ENCODE data around the gene CDC42EP4.

CDC42EP4 gene

DNA sequence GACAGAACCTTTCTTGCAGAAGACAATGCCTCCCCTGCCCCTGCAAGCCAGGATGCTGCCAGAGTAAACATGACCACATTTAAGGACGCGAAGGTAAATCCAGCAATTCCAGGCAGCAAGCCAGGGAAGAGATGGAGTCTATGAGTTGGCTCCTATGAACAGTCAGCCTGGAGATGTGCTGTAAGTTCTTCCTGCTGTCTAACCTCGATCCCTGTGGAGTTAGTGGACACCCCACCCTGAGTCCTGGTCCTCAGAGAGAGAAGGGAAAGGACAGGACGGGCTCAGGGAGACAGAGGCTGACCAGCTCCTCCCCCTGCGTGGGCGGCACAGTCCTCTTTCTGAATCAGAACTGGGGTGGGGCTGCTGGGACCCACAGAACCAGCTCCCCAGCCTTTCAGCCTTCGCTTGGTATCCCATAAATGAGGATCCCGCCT, 24.9 kb downstream of the CDC42EP4 start:
- peaks cover 16% of the 10 kb centered on the region for H3K4me1 Mint-ChIP-seq (ENCODE audit: low read depth)
- H3K9me3 Mint-ChIP-seq = no peaks in the 10 kb centered on the region
- no peak overlapping the region for H3K4me3 Mint-ChIP-seq
- H3K27ac Mint-ChIP-seq = no peak overlapping the region
- no peaks in the 10 kb centered on the region for H3K36me3 Mint-ChIP-seq (ENCODE audit: low read depth)
- H3K27me3 Mint-ChIP-seq = no peaks in the 10 kb centered on the region

GRCh38 chr17:73285916-73286862, 25.6 kb downstream of the CDC42EP4 start:
- no peaks in the 10 kb centered on the region for H3K27me3 Mint-ChIP-seq
- no peaks in the 10 kb centered on the region for H3K9me3 Mint-ChIP-seq
- H3K27ac Mint-ChIP-seq = no peak overlapping the region
- H3K36me3 Mint-ChIP-seq (ENCODE audit: low read depth) = no peaks in the 10 kb centered on the region
- H3K4me1 Mint-ChIP-seq (ENCODE audit: low read depth) = peaks cover 10% of the 10 kb centered on the region
- no peak overlapping the region for H3K4me3 Mint-ChIP-seq

GRCh38 chr17:73285603-73285908, 26.2 kb downstream of the CDC42EP4 start:
- Mint-ChIP-seq H3K36me3 (ENCODE audit: low read depth) (no peaks in the 10 kb centered on the region), H3K9me3 (no peaks in the 10 kb centered on the region), H3K27ac (no peak overlapping the region), H3K4me3 (no peak overlapping the region), H3K4me1 (ENCODE audit: low read depth) (peaks cover 4% of the 10 kb centered on the region), H3K27me3 (no peaks in the 10 kb centered on the region)

DNA sequence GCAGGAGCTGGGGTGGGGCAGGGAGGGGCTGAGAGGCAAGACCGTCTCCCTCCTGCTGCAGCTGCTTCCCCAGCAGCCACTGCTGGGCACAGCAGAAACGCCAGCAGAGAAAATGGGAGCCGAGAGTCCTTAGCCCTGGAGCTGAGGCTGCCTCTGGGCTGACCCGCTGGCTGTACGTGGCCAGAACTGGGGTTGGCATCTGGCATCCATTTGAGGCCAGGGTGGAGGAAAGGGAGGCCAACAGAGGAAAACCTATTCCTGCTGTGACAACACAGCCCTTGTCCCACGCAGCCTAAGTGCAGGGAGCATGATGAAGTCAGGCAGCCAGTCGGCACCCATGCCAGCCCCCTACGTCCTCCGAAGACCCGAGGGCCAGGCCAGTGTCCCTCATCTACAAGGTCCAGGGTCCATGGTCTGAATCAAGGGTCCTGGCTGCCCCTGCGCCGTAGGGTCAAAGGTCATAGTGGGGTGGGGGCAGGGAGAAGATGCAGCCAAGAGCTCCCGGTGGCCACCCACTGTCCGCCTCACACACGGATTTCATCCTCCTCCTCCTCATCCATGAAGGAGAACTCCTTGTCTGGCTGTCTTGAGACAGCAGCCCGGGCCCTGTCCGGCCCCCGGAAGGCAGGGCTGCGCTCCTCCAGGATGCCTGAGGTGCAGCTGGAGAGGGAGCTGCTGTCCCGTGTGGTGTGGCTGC, 26.7 kb downstream of the CDC42EP4 start:
- no peaks in the 10 kb centered on the region for H3K4me1 Mint-ChIP-seq (ENCODE audit: low read depth)
- H3K36me3 Mint-ChIP-seq (ENCODE audit: low read depth) = no peaks in the 10 kb centered on the region
- H3K9me3 Mint-ChIP-seq = no peaks in the 10 kb centered on the region
- no peak overlapping the region for H3K4me3 Mint-ChIP-seq
- H3K27me3 Mint-ChIP-seq = no peaks in the 10 kb centered on the region
- no peak overlapping the region for H3K27ac Mint-ChIP-seq

- no peaks in the 10 kb centered on the region for H3K9me3 Mint-ChIP-seq
- H3K4me3 Mint-ChIP-seq = no peak overlapping the region
- H3K27ac Mint-ChIP-seq = no peak overlapping the region
- no peaks in the 10 kb centered on the region for H3K4me1 Mint-ChIP-seq (ENCODE audit: low read depth)
- no peaks in the 10 kb centered on the region for H3K36me3 Mint-ChIP-seq (ENCODE audit: low read depth)
- H3K27me3 Mint-ChIP-seq = no peaks in the 10 kb centered on the region
These were observed 27.4 kb downstream of the CDC42EP4 start for GRCh38 chr17:73284354-73284753.

GRCh38 chr17:73283841-73284282, 27.9 kb downstream of the CDC42EP4 start:
- no peaks in the 10 kb centered on the region for H3K27me3 Mint-ChIP-seq
- H3K4me3 Mint-ChIP-seq = no peak overlapping the region
- no peaks in the 10 kb centered on the region for H3K36me3 Mint-ChIP-seq (ENCODE audit: low read depth)
- H3K4me1 Mint-ChIP-seq (ENCODE audit: low read depth) = no peaks in the 10 kb centered on the region
- H3K27ac Mint-ChIP-seq = no peak overlapping the region
- no peaks in the 10 kb centered on the region for H3K9me3 Mint-ChIP-seq

GRCh38 chr17:73283250-73283649, 28.6 kb downstream of the CDC42EP4 start:
- Mint-ChIP-seq H3K27ac (no peak overlapping the region), H3K4me1 (ENCODE audit: low read depth) (no peaks in the 10 kb centered on the region), H3K4me3 (no peak overlapping the region), H3K27me3 (no peaks in the 10 kb centered on the region), H3K36me3 (ENCODE audit: low read depth) (no peaks in the 10 kb centered on the region), H3K9me3 (no peaks in the 10 kb centered on the region)

- no peaks in the 10 kb centered on the region for H3K36me3 Mint-ChIP-seq (ENCODE audit: low read depth)
These were observed 29.2 kb downstream of the CDC42EP4 start for GRCh38 chr17:73282629-73283028.

GRCh38 chr17:73281928-73282327, 29.9 kb downstream of the CDC42EP4 start:
- H3K27ac Mint-ChIP-seq = no peak overlapping the region
- no peaks in the 10 kb centered on the region for H3K27me3 Mint-ChIP-seq
- no peaks in the 10 kb centered on the region for H3K4me1 Mint-ChIP-seq (ENCODE audit: low read depth)
- no peak overlapping the region for H3K4me3 Mint-ChIP-seq
- H3K9me3 Mint-ChIP-seq = no peaks in the 10 kb centered on the region
- H3K36me3 Mint-ChIP-seq (ENCODE audit: low read depth) = no peaks in the 10 kb centered on the region

More at GRCh38 chr17:73282629-73283028, 29.2 kb downstream of the CDC42EP4 start:
- Mint-ChIP-seq H3K27me3 (no peaks in the 10 kb centered on the region), H3K27ac (no peak overlapping the region), H3K4me3 (no peak overlapping the region), H3K9me3 (no peaks in the 10 kb centered on the region), H3K4me1 (ENCODE audit: low read depth) (no peaks in the 10 kb centered on the region)

- H3K36me3 Mint-ChIP-seq (ENCODE audit: low read depth) = no peaks in the 10 kb centered on the region
These were observed 31.6 kb downstream of the CDC42EP4 start for GRCh38 chr17:73280191-73280590.

DNA sequence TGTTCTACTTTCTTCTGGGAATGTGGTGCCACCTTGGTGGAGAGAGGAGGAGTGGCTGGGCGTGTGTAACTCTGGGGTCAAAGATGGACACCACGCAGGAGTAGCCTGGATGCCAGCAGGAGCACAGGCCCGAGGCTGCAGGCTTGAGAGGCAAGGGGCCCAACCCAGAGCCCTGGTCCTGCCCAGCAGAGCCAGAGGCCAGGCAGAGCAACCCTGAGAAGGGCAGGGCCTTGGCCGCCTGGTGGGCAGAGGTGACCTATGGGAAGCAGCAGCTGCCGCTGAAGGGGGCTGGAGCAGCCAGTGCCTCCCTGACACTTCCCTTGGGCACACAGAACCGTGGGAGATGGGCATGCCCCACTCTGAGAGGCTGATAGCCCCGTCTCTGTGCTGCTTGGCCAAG, 32.1 kb downstream of the CDC42EP4 start:
- H3K27me3 Mint-ChIP-seq = no peaks in the 10 kb centered on the region
- H3K27ac Mint-ChIP-seq = no peak overlapping the region
- H3K36me3 Mint-ChIP-seq (ENCODE audit: low read depth) = no peaks in the 10 kb centered on the region
- H3K9me3 Mint-ChIP-seq = no peaks in the 10 kb centered on the region
- H3K4me3 Mint-ChIP-seq = no peak overlapping the region
- H3K4me1 Mint-ChIP-seq (ENCODE audit: low read depth) = no peaks in the 10 kb centered on the region

More at GRCh38 chr17:73280191-73280590, 31.6 kb downstream of the CDC42EP4 start:
- H3K27me3 Mint-ChIP-seq = no peaks in the 10 kb centered on the region
- H3K9me3 Mint-ChIP-seq = no peaks in the 10 kb centered on the region
- H3K27ac Mint-ChIP-seq = no peak overlapping the region
- H3K4me1 Mint-ChIP-seq (ENCODE audit: low read depth) = no peaks in the 10 kb centered on the region
- H3K4me3 Mint-ChIP-seq = no peak overlapping the region

- H3K36me3 Mint-ChIP-seq (ENCODE audit: low read depth) = no peaks in the 10 kb centered on the region
- H3K27me3 Mint-ChIP-seq = no peaks in the 10 kb centered on the region
- no peaks in the 10 kb centered on the region for H3K9me3 Mint-ChIP-seq
- H3K4me3 Mint-ChIP-seq = no peak overlapping the region
- H3K27ac Mint-ChIP-seq = no peak overlapping the region
- H3K4me1 Mint-ChIP-seq (ENCODE audit: low read depth) = no peaks in the 10 kb centered on the region
These were observed 33.0 kb downstream of the CDC42EP4 start for GRCh38 chr17:73278465-73279453.

DNA sequence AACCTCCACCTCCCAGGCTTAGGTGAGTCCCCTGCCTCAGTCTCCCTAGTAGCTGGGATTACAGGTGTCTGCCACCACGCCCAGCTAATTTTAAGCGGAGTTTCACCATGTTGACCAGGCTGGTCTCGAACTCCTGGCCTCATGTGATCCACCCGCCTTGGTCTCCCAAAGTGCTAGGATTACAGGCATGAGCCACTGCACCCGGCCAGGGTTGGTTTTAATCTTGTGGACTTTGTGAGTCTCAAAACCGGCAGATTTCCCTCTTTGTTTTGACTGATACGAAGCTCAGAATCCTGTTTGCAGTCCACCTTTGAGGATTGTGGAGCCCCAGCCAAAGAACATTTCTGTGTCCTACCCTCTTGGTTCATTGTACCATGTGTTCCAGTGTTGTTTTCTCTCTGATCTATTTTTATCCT, 33.7 kb downstream of the CDC42EP4 start:
- H3K36me3 Mint-ChIP-seq (ENCODE audit: low read depth) = no peaks in the 10 kb centered on the region
- H3K27me3 Mint-ChIP-seq = no peaks in the 10 kb centered on the region
- no peaks in the 10 kb centered on the region for H3K9me3 Mint-ChIP-seq
- no peaks in the 10 kb centered on the region for H3K4me1 Mint-ChIP-seq (ENCODE audit: low read depth)
- no peak overlapping the region for H3K4me3 Mint-ChIP-seq
- H3K27ac Mint-ChIP-seq = no peak overlapping the region

GRCh38 chr17:73274490-73274889, 37.3 kb downstream of the CDC42EP4 start:
- H3K27ac Mint-ChIP-seq = no peak overlapping the region
- no peaks in the 10 kb centered on the region for H3K27me3 Mint-ChIP-seq
- no peaks in the 10 kb centered on the region for H3K9me3 Mint-ChIP-seq
- H3K36me3 Mint-ChIP-seq (ENCODE audit: low read depth) = no peaks in the 10 kb centered on the region
- H3K4me3 Mint-ChIP-seq = no peak overlapping the region
- no peaks in the 10 kb centered on the region for H3K4me1 Mint-ChIP-seq (ENCODE audit: low read depth)

- Mint-ChIP-seq H3K9me3 (no peaks in the 10 kb centered on the region), H3K36me3 (ENCODE audit: low read depth) (no peaks in the 10 kb centered on the region), H3K27me3 (no peaks in the 10 kb centered on the region), H3K27ac (no peak overlapping the region), H3K4me3 (no peak overlapping the region), H3K4me1 (ENCODE audit: low read depth) (no peaks in the 10 kb centered on the region)
These were observed 38.9 kb downstream of the CDC42EP4 start for GRCh38 chr17:73272906-73273218.

Measured in stimulated activated naive CD8-positive, alpha-beta T cell treated with anti-CD3 and anti-CD28 coated beads, Interleukin-15, Interleukin-2, amounts not matched to agents 100 ng/mL and 50 ng/mL, for 24 hours (primary cell).